WTC11 (cell line): ENCODE data around the gene TRIM44. TPM values are rescaled to one million over a fixed set of nuclear protein-coding genes. Genes with fewer than 3 reads are reported as not detected.
A peak's percentile ranks its signal among the peaks of the same experiment; 100 is the strongest.

Experiments used
- ATAC-seq: fragments of 200-7000 bp; cut with Tn5 transposase; 2 replicates; pipeline ENCODE4 v1.10.0; 2021; ENCODE audit warnings: mild to moderate bottlenecking, moderate library complexity
- CTCF ChIA-PET: fragments of 300-600 bp; sonication (Branson Sonifier 250); formaldehyde crosslinking; loops from one replicate; lab custom pipeline; 2021; ENCODE audit warnings: antibody characterized with exemption; lab: Charles Lee
- POLR2A ChIA-PET: fragments of 350-600 bp; sonication (Branson Sonifier 250); formaldehyde crosslinking; loops from one replicate; lab custom pipeline; 2021; ENCODE audit warnings: antibody characterized with exemption; lab: Charles Lee
- DNase-seq: peaks from one replicate; pipeline ENCODE4 v3.0.0; 2021; ENCODE audit warnings: low spot score
- H3K27ac Mint-ChIP-seq: 2 replicates; pipeline ENCODE4 v1.8.0; 2021; ENCODE audit warnings: mixed read lengths
- H3K27me3 Mint-ChIP-seq: 2 replicates; pipeline ENCODE4 v1.8.0; 2021; ENCODE audit warnings: low read depth, mild to moderate bottlenecking, moderate library complexity, mixed read lengths
- H3K36me3 Mint-ChIP-seq: 2 replicates; pipeline ENCODE4 v1.8.0; 2021; ENCODE audit warnings: mixed read lengths
- H3K4me1 Mint-ChIP-seq: 2 replicates; pipeline ENCODE4 v1.8.0; 2022; ENCODE audit warnings: mixed read lengths
- H3K4me3 Mint-ChIP-seq: 2 replicates; pipeline ENCODE4 v1.8.0; 2021; ENCODE audit warnings: mild to moderate bottlenecking, moderate library complexity, mixed read lengths
- H3K9me3 Mint-ChIP-seq: 2 replicates; pipeline ENCODE4 v1.8.0; 2021; ENCODE audit warnings: mixed read lengths
- ATF3 ChIP-seq: sonication (generic); formaldehyde crosslinking; conservative IDR thresholded peaks from 2 replicates; pipeline ENCODE4 v1.8.1; 2022; ENCODE audit warnings: mild to moderate bottlenecking, missing genetic modification reagents
- ELF4 ChIP-seq: sonication (generic); formaldehyde crosslinking; IDR thresholded peaks from 2 replicates; pipeline ENCODE4 v1.8.1; 2022; ENCODE audit warnings: low read depth, mild to moderate bottlenecking, moderate library complexity, missing genetic modification reagents
- FOXP1 ChIP-seq: sonication (generic); formaldehyde crosslinking; IDR thresholded peaks from 2 replicates; pipeline ENCODE4 v1.8.0; 2022; ENCODE audit warnings: missing genetic modification reagents, mild to moderate bottlenecking, moderate library complexity, borderline replicate concordance
- GABPB1 ChIP-seq: sonication (generic); formaldehyde crosslinking; IDR thresholded peaks from 2 replicates; pipeline ENCODE4 v1.8.1; 2023; ENCODE audit warnings: mild to moderate bottlenecking, missing genetic modification reagents
- GRHL2 ChIP-seq: fragments of 250-450 bp; sonication (Bioruptor Pico); IDR thresholded peaks from 2 replicates; pipeline ENCODE4 v1.8.0; 2022; ENCODE audit warnings: mild to moderate bottlenecking, moderate library complexity; ENCODE audit not compliant: insufficient replicate concordance, severe bottlenecking
- IRF1 ChIP-seq: sonication (generic); formaldehyde crosslinking; IDR thresholded peaks from 2 replicates; pipeline ENCODE4 v1.8.0; 2023; ENCODE audit warnings: missing genetic modification reagents
- MXD4 ChIP-seq: fragments of 250-450 bp; sonication (Bioruptor Pico); IDR thresholded peaks from 2 replicates; pipeline ENCODE4 v1.8.0; 2021; ENCODE audit warnings: mild to moderate bottlenecking, moderate library complexity, borderline replicate concordance
- NFATC4 ChIP-seq: fragments of 250-450 bp; sonication (Bioruptor Pico); IDR thresholded peaks from 2 replicates; pipeline ENCODE4 v1.9.0; 2021; ENCODE audit warnings: mild to moderate bottlenecking
- NR1H2 ChIP-seq: sonication (generic); formaldehyde crosslinking; IDR thresholded peaks from 2 replicates; pipeline ENCODE4 v1.9.0; 2021; ENCODE audit warnings: mild to moderate bottlenecking, moderate library complexity, missing genetic modification reagents
- NR2C2 ChIP-seq: sonication (generic); formaldehyde crosslinking; IDR thresholded peaks from 2 replicates; pipeline ENCODE4 v1.8.0; 2022; ENCODE audit warnings: mild to moderate bottlenecking, missing genetic modification reagents
- OVOL2 ChIP-seq: fragments of 250-450 bp; sonication (Bioruptor Pico); IDR thresholded peaks from 2 replicates; pipeline ENCODE4 v1.9.0; 2021; ENCODE audit warnings: mild to moderate bottlenecking, borderline replicate concordance
- SP1 ChIP-seq: sonication (generic); formaldehyde crosslinking; conservative IDR thresholded peaks from 2 replicates; pipeline ENCODE4 v1.8.1; 2022; ENCODE audit warnings: missing genetic modification reagents
- TEAD1 ChIP-seq: sonication (generic); formaldehyde crosslinking; IDR thresholded peaks from 2 replicates; pipeline ENCODE4 v1.8.0; 2022; ENCODE audit warnings: mild to moderate bottlenecking, missing genetic modification reagents
- TP53 ChIP-seq: sonication (generic); formaldehyde crosslinking; IDR thresholded peaks from 2 replicates; pipeline ENCODE4 v1.8.1; 2023; ENCODE audit warnings: mild to moderate bottlenecking, missing genetic modification reagents
- ZNF423 ChIP-seq: fragments of 250-450 bp; sonication (Bioruptor Pico); IDR thresholded peaks from 2 replicates; pipeline ENCODE4 v2.1.2; 2022; ENCODE audit warnings: mild to moderate bottlenecking, moderate library complexity
- total RNA-seq: library from RNA; stranded (reverse); gene quantifications from 3 replicates; pipeline ENCODE4 v1.2.3, GENCODE V29; 2021
- TF ChIP-seq, protein P1 (sequence below): sonication (generic); formaldehyde crosslinking; IDR thresholded peaks from 2 replicates; pipeline ENCODE4 v1.8.0; 2022; ENCODE audit warnings: mild to moderate bottlenecking, missing genetic modification reagents
- TF ChIP-seq, protein P2 (sequence below): fragments of 250-450 bp; sonication (Bioruptor Pico); IDR thresholded peaks from 2 replicates; pipeline ENCODE4 v1.9.0; 2021; ENCODE audit warnings: moderate library complexity, mild to moderate bottlenecking, inconsistent platforms, borderline replicate concordance
- TF ChIP-seq, protein P3 (sequence below): sonication (generic); formaldehyde crosslinking; IDR thresholded peaks from 2 replicates; pipeline ENCODE4 v1.8.1; 2023; ENCODE audit warnings: mild to moderate bottlenecking, missing genetic modification reagents
- TF ChIP-seq, protein P4 (sequence below): sonication (generic); formaldehyde crosslinking; IDR thresholded peaks from 2 replicates; pipeline ENCODE4 v1.8.1; 2023; ENCODE audit warnings: mild to moderate bottlenecking, moderate library complexity, missing genetic modification reagents
- TF ChIP-seq, protein P5 (sequence below): sonication (generic); formaldehyde crosslinking; conservative IDR thresholded peaks from 2 replicates; pipeline ENCODE4 v1.8.1; 2023; ENCODE audit warnings: mild to moderate bottlenecking, low read depth, missing genetic modification reagents, moderate library complexity
- TF ChIP-seq, protein P6 (sequence below): fragments of 250-450 bp; sonication (Bioruptor Pico); IDR thresholded peaks from 2 replicates; pipeline ENCODE4 v1.8.0; 2021; ENCODE audit warnings: mild to moderate bottlenecking

The TRIM44 gene
- total RNA-seq, 1 experiment from 2014 or later = 27.4 TPM

DNA sequence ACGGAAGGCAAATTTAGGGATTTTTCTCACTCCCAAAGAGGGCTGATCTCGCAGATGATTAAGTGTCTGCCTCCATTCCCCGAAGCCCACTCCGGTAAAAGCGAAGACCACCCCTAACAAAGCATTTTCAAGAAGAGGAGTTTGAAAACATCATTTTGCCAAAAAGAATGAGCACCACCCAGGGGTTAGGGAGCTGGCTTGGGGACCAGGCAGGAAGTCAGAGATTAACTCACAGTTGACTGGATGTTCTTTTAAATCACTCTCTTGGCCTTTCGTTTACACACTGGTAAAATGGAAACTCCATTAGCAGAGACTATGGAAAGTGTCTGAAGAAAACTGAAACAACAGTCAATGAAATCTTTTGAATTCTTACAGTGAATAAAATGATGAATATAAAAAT is 7.9 kb upstream of the TRIM44 start:
- H3K4me3 Mint-ChIP-seq = no peak overlapping the region
- no peaks in the 10 kb centered on the region for H3K9me3 Mint-ChIP-seq
- H3K36me3 Mint-ChIP-seq = no peaks in the 10 kb centered on the region
- CTCF ChIA-PET = no interaction called here
- ATAC-seq (peak; percentile 78), DNase-seq (no peak)
- H3K27me3 Mint-ChIP-seq = peaks cover 98% of the 10 kb centered on the region
- H3K4me1 Mint-ChIP-seq = peaks cover 23% of the 10 kb centered on the region
- TF ChIP-seq NR2C2 (CRISPR knock-in tag) (no peak), NFATC4 (no peak), MXD4 (no peak)
- POLR2A ChIA-PET = no interaction called here
- no peak overlapping the region for H3K27ac Mint-ChIP-seq

- Mint-ChIP-seq H3K27ac (no peak overlapping the region), H3K4me3 (no peak overlapping the region)
Observed at GRCh38 chr11:35655254-35655653, 7.3 kb upstream of the TRIM44 start.

More at GRCh38 chr11:35655254-35655653, 7.3 kb upstream of the TRIM44 start:
- TF ChIP-seq OVOL2 (CRISPR knock-in tag) = no peak
- TF ChIP-seq GABPB1 (CRISPR knock-in tag) = no peak
- TF ChIP-seq, protein P1, sequence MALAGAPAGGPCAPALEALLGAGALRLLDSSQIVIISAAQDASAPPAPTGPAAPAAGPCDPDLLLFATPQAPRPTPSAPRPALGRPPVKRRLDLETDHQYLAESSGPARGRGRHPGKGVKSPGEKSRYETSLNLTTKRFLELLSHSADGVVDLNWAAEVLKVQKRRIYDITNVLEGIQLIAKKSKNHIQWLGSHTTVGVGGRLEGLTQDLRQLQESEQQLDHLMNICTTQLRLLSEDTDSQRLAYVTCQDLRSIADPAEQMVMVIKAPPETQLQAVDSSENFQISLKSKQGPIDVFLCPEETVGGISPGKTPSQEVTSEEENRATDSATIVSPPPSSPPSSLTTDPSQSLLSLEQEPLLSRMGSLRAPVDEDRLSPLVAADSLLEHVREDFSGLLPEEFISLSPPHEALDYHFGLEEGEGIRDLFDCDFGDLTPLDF = no peak
- TF ChIP-seq, protein P2, sequence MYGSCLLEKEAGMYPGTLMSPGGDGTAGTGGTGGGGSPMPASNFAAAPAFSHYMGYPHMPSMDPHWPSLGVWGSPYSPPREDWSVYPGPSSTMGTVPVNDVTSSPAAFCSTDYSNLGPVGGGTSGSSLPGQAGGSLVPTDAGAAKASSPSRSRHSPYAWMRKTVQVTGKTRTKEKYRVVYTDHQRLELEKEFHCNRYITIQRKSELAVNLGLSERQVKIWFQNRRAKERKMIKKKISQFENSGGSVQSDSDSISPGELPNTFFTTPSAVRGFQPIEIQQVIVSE (CRISPR knock-in tag) = no peak
- TF ChIP-seq SP1 (CRISPR knock-in tag) = no peak
- no peak for TF ChIP-seq ATF3 (CRISPR knock-in tag)
- TF ChIP-seq, protein P3, sequence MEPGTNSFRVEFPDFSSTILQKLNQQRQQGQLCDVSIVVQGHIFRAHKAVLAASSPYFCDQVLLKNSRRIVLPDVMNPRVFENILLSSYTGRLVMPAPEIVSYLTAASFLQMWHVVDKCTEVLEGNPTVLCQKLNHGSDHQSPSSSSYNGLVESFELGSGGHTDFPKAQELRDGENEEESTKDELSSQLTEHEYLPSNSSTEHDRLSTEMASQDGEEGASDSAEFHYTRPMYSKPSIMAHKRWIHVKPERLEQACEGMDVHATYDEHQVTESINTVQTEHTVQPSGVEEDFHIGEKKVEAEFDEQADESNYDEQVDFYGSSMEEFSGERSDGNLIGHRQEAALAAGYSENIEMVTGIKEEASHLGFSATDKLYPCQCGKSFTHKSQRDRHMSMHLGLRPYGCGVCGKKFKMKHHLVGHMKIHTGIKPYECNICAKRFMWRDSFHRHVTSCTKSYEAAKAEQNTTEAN (CRISPR knock-in tag) = no peak
- TF ChIP-seq TP53 = no peak
- no peak for TF ChIP-seq TEAD1 (CRISPR knock-in tag)
- TF ChIP-seq, protein P4, sequence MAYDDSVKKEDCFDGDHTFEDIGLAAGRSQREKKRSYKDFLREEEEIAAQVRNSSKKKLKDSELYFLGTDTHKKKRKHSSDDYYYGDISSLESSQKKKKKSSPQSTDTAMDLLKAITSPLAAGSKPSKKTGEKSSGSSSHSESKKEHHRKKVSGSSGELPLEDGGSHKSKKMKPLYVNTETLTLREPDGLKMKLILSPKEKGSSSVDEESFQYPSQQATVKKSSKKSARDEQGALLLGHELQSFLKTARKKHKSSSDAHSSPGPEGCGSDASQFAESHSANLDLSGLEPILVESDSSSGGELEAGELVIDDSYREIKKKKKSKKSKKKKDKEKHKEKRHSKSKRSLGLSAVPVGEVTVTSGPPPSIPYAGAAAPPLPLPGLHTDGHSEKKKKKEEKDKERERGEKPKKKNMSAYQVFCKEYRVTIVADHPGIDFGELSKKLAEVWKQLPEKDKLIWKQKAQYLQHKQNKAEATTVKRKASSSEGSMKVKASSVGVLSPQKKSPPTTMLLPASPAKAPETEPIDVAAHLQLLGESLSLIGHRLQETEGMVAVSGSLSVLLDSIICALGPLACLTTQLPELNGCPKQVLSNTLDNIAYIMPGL (CRISPR knock-in tag) = no peak
- TF ChIP-seq ZNF423 (CRISPR knock-in tag) = no peak
- TF ChIP-seq, protein P5, sequence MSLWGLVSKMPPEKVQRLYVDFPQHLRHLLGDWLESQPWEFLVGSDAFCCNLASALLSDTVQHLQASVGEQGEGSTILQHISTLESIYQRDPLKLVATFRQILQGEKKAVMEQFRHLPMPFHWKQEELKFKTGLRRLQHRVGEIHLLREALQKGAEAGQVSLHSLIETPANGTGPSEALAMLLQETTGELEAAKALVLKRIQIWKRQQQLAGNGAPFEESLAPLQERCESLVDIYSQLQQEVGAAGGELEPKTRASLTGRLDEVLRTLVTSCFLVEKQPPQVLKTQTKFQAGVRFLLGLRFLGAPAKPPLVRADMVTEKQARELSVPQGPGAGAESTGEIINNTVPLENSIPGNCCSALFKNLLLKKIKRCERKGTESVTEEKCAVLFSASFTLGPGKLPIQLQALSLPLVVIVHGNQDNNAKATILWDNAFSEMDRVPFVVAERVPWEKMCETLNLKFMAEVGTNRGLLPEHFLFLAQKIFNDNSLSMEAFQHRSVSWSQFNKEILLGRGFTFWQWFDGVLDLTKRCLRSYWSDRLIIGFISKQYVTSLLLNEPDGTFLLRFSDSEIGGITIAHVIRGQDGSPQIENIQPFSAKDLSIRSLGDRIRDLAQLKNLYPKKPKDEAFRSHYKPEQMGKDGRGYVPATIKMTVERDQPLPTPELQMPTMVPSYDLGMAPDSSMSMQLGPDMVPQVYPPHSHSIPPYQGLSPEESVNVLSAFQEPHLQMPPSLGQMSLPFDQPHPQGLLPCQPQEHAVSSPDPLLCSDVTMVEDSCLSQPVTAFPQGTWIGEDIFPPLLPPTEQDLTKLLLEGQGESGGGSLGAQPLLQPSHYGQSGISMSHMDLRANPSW (CRISPR knock-in tag) = no peak
- TF ChIP-seq, protein P6, sequence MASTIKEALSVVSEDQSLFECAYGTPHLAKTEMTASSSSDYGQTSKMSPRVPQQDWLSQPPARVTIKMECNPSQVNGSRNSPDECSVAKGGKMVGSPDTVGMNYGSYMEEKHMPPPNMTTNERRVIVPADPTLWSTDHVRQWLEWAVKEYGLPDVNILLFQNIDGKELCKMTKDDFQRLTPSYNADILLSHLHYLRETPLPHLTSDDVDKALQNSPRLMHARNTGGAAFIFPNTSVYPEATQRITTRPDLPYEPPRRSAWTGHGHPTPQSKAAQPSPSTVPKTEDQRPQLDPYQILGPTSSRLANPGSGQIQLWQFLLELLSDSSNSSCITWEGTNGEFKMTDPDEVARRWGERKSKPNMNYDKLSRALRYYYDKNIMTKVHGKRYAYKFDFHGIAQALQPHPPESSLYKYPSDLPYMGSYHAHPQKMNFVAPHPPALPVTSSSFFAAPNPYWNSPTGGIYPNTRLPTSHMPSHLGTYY (CRISPR knock-in tag) = no peak
- TF ChIP-seq ELF4 (CRISPR knock-in tag) = no peak
- no peak for TF ChIP-seq IRF1 (CRISPR knock-in tag)
- TF ChIP-seq GRHL2 (CRISPR knock-in tag) = no peak
- TF ChIP-seq NFATC4 = no peak
- no peak for TF ChIP-seq MXD4
- TF ChIP-seq NR1H2 = no peak
- TF ChIP-seq FOXP1 (CRISPR knock-in tag) = no peak
- Mint-ChIP-seq H3K27me3 (peaks cover 100% of the 10 kb centered on the region), H3K9me3 (no peaks in the 10 kb centered on the region), H3K36me3 (no peaks in the 10 kb centered on the region), H3K4me1 (peaks cover 23% of the 10 kb centered on the region)
- no peak for ATAC-seq
- ChIA-PET CTCF (no interaction called here), POLR2A (no interaction called here)
- DNase-seq = no peak
